Activated CD4-positive, alpha-beta T cell treated with anti-CD3 and anti-CD28 coated beads, Interleukin-2, Interleukin-6, amounts not matched to agents 100 ng/mL and 50 ng/mL, durations not matched to agents 16 hours and 8 hours (primary cell): ENCODE data around the gene TSC22D2.

Experiments
- DNase-seq: peaks from one replicate; pipeline ENCODE4 v3.0.0-alpha.2; 2020

TSC22D2 gene

DNA sequence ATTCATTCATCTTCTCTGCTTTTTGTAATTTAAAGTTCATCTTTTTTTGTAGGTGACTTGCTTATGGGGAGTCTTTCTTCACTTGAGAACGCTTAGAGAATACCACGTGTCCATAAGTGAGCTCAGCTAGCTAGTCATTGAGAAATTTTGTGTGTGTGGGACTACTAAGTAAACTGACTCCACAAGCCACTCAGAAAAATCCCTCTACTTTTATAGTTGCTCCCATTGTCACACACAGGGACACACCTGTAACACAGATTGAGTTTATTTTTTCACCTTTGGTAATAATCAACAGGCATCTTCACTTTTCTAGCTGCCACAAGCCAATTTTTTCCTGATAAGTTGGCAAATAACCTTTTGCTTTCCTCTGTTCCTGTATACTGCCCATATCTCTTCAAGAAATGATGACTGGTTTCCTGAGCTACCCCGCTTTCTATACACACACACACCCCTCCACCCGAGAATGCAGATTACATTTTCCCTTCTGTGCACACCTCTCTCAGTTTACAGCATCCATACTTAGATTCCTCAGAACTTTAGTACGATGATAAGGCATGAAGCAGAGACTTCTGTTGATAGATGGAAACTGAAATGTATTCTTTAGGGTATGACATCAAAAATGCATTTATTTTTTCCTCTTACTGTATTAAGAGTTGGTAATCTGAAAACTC lies 4.6 kb downstream of the TSC22D2 start:
- peak; percentile 47 for DNase-seq

DNA sequence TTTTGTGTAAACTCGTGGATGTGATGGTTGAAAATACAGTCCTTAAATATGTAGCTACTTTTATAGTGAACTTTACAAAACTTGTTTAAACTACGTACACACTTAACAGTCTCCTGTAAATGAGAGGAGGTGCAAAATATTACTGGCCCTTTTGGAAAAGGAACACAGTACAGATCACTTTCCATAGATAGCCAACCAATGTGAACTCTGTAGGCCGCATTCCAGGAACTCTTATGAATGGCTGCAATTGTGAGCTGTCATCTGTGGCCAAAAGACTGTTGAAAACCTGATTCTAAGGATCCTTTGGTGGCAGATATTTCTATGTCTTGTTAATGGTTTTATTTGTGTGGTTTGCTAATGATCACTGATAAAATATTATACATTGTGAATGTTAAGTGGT lies 6.2 kb downstream of the TSC22D2 start:
- DNase-seq = no peak

DNA sequence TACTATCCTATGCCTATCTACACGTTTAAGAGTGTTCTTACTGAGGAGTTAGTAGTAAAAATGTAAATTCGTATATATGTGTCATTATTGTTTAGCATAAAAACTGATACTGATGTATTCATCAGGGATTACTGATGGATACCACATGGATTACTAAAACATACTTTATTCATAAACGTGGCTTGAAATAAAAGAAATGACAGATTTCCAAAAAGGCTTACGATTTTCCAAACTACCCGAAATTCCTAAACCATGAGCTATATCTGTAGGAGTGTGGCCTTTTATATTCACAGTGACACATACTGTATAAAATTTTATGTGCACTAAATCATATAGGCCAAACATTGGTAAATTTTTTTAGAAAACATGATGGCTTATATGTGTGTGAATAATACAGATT lies 6.9 kb downstream of the TSC22D2 start:
- DNase-seq = no peak

DNA sequence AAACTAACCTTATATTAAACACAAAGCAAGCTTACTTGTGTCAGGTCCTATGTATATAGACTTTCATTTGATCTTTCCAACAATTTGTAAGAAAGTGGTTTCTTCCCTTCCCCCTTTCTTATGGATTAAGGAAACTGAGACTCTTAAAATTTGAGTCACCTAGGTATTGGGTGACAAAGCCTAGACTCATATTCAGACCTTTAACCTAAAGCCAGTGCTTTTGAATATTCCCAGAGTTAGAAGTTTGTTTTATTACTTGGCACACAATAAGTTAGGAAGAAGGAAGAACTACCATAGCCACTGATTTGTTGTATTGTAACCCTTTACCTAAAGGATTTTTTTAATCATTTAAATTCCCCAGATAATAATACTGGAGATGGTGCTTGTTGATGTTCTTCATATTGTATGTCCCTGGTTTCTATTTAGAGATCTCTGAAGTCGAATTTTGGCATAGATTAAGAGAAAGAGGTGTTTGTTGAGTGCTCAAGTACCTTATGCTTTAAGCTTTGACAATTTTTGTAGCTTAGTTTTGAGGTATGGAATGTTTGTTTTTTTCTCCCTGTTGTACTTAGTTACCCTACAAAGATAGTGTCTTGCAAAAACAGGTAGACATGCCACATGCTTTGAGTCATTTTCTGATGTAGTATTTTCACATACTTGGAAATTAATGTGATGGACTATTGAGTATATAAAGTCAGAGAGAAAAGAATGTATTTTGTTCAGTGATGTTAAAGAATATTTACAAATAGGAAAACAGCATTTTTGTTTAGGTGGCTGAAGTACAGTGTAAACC lies 11.2 kb downstream of the TSC22D2 start:
- DNase-seq = no peak

DNA sequence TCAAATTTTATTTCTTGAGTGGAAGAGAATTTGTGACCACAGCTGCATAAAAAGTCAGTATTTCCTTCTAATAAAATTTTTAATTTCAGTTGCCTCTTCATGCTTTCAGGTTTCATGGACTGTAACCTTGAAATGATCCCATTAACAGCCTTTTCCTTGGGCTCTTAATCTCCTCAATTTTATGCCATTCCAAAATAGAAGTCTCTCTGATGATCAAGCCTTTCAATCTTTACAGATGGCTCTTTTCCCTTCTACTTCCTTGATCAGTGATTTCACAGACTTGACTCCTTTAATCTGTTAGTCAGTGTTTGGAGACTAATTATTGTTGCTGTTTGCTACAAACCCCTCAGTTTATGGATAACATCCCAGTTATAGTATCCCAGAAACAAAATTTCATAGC lies 11.9 kb downstream of the TSC22D2 start:
- DNase-seq = no peak

DNA sequence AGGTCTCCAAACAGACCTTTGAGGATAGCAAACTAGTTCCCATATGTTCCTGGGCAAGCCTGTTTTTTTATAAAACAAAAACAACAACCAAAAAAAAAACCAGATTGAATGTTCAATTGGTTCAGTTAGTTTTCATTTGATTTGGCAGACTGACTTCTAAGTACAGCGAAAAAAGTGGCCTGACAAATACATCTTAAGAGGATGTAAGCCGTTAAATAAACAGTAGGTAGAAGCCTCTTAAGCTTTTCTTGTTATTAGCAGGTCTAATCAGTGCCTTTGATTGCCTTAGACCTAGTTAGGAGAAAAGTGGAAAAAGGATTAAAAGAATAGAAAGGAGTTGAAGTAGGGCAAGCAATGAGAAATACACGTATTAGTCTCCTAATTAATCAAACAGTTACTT lies 13.2 kb downstream of the TSC22D2 start:
- DNase-seq = no peak

DNA sequence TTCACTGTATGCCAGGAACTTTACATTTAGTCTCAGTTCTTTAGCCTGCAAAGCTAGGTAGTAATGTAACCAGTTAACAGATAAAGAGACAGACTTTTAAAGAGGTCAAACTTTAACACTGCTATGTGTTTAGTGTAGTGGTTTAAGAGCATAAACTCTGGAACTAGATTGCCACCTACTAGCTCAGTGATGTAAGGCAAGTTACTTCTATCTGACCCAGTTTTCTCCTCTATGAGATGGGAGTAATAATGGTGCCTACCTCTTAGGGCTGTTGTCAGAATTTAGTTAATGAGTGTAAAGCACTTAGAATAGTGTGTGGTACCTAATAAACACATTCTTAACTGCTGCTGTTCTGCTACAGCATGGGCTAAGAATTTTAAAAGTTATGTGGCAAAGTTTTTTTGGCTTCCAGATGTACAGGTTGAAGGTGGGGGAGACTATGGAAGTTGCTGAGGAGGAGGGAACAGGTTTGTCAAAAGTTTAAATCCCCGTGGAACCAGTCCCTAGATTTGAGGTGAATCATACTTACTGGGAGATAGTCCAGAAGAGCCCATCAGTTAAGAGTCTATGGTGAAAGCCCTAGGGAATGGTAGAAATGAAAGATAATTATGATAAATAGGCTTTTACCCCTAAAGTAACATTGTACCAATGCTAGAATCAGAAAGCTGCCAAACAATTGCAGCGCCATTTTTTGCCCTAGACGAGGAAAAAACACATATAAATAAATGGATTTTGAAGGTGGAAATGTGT lies 13.9 kb downstream of the TSC22D2 start:
- DNase-seq = no peak

DNA sequence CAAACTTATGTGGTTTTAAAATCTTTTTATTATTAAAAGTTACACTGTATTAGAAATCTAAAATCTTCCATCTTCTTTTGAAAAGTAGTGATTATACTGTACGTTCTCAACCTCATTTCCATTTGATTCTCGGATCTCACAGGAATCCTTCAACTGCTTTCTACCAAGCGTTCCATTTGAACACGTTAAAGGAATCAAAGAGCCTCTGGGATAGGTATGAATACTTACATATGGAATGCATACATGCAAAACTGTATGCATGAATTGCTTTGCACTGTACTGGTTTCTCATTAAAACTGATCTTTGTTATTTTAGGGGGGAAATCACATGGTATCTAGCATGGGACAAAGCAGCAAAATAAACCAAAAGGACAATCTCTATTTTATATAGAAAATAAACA lies 14.8 kb downstream of the TSC22D2 start:
- DNase-seq = no peak

DNA sequence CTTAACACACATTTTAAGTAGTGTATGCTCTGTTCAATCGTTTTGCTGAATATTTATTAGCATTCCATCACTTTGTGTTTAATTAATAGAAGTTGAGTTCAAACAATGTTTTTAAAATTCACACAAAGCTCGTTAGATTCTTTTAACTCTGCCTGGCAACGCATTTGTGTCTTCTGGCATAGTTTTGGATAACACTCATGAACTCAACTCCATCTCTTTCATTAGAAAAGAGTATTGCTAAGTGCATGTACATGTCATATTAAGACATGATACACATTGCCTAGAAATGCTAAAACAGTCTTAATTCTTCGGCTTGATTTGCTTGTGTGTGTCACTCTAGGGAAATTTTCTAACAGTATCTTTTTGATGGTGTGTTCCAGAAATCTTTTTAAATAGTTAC lies 15.7 kb downstream of the TSC22D2 start:
- no peak for DNase-seq

DNA sequence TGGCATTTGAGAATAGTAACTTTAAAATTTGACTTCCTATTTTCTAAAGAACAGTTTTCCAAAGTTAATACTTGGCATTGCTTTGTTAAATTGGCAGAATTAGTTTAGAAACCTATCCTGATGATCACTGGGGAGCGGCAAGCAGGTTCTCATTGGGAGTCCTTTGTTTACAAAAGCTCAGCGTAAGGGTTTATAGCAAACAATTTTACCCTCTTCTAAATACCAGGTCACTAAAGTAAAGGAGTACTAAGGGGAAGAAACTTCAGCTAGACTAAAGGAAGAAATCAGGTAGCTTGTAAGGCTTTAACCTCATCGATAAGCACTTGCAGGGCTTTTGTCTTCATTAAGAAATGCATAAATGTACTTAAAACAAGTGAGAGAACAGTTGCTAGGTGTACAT lies 18.2 kb downstream of the TSC22D2 start:
- no peak for DNase-seq

DNA sequence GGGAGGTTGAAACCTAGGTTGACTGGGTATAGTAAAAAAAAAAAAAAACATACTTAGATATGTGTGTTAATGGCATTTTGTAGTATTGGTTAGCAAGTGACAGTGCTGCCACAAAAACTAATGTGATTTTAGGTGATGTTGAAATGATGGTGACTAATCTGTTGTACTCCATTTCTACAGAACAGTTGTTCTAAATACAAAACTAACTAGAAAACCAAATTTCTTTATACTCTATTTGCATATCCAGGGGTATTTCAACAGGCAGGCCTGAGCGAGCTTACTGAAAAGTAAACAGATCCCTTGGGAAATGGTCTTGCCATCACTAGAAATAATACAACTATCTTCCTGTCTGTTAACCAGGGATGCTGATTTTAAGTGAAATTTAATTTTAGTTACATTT lies 20.5 kb downstream of the TSC22D2 start:
- no peak for DNase-seq

DNA sequence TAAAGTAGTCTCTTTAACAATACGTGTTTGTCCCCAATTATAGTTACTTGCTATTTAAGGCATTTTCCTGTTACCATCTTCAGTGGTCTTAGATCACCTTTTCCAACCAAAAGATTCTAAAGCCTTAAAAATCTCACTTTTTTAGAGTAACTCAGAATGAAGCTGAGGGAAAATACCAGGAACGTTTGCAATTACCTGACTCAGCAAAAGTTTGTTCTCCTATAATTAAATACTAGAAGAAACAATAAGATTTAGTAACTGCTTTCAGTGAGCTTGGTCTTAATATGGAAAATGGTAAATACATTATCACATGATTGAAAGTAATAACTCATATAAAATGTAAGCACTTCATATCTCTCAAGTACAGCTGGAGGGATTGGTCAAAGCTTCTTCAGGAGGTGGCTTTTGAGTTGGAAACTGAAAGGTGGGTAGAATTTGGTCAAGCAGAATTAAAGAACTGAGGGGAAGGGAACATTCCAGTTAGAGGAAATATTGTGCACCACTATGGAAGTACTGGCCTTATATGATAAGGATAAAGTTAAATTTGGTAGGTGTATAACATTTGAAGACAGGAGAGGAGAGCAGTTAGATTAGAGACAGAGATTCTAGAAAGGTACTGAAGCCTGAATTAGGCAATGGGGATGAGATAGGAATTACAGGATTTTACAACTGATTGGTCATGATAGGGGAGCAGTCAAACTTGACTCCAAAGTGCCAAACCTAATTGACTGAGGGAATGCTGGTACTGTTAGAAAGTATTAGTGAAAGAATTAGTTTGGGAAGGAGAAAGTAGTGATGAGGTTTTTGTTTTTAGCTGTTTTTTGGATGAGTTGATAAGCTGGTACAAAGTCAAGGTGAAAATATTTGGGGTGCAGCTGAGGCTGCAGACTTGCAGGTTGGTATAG lies 21.9 kb downstream of the TSC22D2 start:
- no peak for DNase-seq

DNA sequence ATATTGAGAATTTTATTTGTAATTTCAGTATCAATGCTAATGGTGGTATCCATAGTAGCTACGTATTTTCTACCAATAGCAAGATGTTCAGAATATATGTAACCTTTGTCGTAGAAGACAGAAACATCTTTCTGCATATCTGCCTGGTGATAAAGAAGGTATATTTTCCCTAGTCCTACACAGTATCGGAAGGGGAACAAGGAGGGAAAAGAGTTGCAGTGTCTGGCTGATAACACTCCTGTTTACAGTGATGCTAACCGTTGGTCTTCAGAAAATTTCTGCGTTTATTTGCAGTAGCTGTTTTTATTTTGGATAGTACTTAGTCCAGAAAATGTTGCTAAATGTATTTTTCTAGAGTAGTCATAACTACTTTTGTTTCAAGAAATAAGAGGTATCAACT lies 25.2 kb downstream of the TSC22D2 start:
- no peak for DNase-seq

DNA sequence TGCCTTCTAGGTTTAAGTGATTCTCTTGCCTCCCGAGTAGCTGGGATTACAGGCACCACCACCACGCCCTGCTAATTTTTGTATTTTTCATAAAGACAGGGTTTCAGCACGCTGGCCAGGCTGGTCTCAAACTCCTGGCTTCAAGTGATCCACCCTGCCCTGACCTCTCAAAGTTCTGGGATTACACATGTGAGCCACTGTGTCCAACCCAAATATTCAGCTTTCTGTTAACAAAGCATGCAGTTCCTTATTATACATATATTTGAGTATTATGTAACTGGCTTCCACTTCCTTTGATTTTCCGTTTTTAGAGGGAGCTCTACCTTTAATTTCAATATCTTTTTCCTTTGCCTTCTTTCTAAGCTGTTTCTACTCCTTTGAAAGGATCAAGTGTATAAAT lies 26.1 kb downstream of the TSC22D2 start:
- DNase-seq = no peak

DNA sequence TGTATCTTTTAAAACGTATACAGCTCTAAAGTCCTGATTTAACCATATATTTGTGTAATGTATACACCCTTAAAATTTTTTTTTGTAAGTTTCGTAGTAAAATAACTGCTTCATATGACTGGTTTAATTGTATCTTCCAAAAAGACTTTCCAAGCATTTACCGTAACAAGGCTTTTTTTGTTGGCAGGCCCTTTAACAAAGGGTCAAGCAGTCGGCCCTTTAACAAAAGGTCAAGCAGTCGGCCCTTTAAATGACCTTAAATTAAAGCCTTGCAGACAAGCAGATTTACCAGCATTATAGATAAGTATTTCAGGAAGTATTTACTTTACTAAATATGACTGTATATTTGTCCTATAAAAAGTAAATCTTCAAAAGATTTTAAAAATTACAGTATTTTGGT lies 28.1 kb downstream of the TSC22D2 start:
- no peak for DNase-seq

DNA sequence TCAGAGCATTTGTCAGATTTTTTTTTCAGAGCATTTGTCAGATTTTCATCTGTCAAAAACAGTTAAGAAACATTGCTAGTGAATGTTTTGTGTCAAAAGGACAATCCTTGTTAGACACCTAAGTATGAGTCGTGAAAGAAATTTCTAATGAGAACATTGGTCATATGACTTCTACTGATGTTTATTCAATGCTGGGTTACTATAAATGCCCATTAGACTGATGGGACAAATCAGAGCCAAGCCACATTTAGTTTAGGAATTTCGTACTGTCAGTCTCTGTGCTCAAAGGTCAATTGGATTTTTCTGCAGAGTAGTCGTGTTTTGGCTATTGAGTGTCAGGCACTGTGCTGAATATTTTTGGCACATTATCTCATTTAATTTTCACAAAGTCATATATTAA lies 31.6 kb downstream of the TSC22D2 start:
- DNase-seq = no peak

DNA sequence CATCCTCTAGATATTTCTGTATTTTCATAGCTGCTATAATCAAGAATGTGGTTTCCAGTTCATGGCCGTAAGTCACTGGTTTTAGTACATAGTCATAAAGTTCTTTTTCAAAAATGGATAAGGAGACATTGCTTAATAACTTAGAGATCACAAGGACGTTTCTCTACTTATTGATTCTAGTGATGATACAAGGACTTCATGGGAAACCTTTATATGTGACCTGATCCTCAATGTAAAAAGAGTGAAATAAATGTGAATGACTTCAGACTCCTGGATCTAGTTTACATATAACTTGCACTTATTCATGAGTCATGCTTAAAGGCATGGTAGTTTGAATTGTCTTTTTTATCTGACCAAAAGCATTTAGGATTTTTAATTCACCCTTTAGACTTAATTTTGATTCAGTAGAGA lies 35.2 kb downstream of the TSC22D2 start:
- DNase-seq = no peak

DNA sequence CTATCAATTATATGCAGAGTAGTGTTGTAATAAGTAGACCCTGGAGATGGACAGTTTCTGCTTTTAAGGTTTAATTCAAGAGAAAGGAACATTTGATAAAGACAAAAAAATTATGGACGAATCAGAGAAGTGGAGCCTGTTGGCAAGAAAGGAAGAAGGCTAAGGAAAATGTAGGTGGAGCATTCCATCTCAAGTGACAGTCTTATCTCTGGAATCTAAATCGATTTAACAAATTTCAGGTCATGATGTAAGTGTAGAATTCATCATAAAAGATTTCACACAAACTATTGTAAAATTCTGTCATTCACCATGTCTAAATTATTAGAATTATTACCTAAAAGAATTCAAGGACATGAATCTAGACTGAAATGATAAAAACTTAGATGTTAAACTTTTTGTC lies 36.3 kb downstream of the TSC22D2 start:
- no peak for DNase-seq

DNA sequence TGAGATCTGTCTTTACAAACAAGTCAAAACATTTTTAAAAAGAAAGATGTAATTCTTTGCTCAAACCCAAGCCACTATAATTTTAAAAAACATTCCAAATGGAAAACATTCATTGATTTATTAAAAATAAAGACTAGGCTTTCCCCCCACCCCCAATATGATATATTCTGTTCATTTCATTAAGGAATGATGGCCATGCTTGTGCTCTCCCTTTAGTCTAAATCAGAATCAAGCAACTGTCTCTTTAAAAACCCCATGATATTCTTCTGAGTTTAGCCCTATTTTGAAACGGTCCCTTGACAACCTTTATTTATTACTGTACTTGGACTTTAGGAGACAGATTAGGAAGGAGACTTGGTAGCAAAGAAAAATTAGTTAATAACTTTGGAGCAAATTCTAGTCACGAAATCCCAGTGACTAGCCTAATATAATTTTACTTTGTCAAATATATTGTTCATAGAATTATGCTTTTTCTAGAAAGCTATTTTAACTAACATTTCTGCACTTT lies 38.4 kb downstream of the TSC22D2 start:
- DNase-seq = no peak

DNA sequence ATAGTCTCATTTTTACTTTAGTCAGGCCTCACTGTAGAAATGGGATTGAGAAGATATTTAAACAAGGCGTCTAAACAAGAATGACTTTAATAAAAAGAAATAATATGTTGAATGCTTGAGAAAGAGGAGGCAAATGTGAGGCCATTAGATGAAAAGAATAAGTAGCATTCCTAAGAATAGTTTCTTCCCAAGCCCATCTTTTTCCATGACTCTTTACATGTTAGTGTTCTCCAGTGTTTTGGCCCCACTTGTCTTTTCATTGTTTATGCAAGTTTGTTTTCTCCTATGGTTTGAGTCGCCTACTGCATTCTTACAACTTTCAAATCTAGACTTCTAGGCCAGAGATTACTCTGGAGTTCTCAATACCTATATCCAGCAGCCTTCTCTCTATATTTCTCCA lies 39.0 kb downstream of the TSC22D2 start:
- DNase-seq = no peak

DNA sequence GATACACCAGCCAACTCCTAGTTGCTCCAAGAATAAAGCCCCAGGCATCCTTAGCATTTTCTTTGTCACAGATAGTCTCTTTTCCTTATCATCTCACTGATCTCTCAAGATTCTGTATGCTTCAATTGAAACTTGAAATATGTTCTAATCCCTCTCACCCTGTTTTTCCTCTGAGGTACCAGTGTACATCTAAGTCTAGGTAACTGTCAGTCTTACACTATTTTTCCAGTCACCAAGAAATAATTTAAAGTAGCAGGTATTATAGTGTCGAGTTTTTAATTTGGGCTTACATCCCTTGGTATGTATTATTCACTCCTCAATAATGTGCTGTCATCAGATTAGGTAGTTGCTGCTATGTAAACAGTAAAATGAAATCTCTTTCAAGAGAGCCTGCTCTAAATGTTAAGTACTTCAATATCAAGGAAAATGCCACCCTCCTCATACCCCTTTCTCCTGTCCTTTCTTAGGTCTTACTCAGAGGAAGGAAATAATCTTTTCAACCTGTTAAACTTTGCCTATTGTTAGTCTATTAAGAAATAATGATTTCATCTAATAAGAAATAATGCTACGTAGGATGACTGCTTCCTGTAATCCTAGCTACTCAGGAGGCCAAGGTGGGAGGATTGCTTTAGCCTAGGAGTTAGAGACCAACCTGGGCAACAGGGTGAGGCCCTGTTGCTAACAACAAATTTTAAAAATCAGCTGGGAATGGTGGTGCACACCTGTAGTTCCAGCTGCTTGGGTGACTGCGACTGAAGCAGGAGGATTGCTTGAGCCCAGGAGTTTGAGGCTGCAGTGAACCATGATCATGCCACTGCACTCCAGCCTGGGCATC lies 39.8 kb downstream of the TSC22D2 start:
- DNase-seq = no peak
